ENCODE data around the gene SH3GL1.
A peak's percentile ranks its signal among the peaks of the same experiment; 100 is the strongest.

SH3GL1 gene

GRCh38 chr19:4414800-4415321, 14.5 kb upstream of the SH3GL1 start:
- Histone ChIP-seq H3K27ac (ENCODE audit: low read depth in 2 of 2, low read length in 2 of 2) (no peak overlapping the region), H3K27me3 (ENCODE audit: control insufficient read depth in 2 of 2, insufficient read depth in 2 of 2, low read length in 2 of 2) (no peaks in the 10 kb centered on the region), H3K36me3 (ENCODE audit: control insufficient read depth in 2 of 2, insufficient read depth in 2 of 2, low read length in 2 of 2) (peaks cover 0 to 9% of the 10 kb centered on the region in 2 donors), H3K4me3 (ENCODE audit: low read length in 2 of 2) (no peak overlapping the region), H3K9ac (ENCODE audit: low read depth in 1 of 2, low read length in 2 of 2) (no peak overlapping the region), H3K9me3 (ENCODE audit: control insufficient read depth in 2 of 2, low read length in 2 of 2) (no peaks in the 10 kb centered on the region), H3K4me1 (ENCODE audit: control insufficient read depth in 2 of 2, insufficient read depth in 2 of 2, low read length in 2 of 2) (no peaks in the 10 kb centered on the region)

DNA sequence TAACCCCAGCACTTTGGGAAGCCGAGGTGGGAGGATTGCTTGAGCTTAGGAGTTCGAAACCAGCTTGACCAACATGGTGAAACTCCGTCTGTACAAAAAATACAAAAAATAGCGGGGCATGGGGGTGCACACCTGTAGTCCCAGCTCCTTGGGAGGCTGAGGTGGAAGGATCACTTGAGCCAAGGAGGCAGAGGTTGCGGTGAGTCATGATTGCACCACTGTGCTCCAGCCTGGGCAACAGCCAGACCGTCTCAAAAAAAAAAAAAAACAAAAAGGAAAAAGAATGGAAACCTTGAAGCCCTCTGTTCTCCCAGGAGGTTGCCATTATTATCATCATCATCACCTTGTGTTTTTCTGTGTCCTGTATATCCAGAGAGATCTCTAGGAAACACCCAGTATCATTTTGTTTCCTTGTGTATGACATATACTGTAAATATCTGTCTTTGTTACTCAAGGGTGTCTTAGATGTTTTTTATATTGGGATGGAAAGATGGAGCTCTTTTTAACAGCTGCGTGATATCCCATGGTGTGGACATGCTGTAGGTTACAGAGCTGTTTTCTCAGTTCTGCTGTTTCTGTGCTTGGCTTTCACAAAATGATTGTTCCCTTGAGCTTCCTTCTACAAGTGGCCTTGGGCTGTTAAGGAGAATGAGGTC, 13.9 kb upstream of the SH3GL1 start:
- no peaks in the 10 kb centered on the region for H3K27me3 ChIP-seq (ENCODE audit: control insufficient read depth in 2 of 2, insufficient read depth in 2 of 2, low read length in 2 of 2)
- H3K36me3 ChIP-seq (ENCODE audit: control insufficient read depth in 2 of 2, insufficient read depth in 2 of 2, low read length in 2 of 2): peaks cover 0 to 13% of the 10 kb centered on the region in 2 donors
- H3K27ac ChIP-seq (ENCODE audit: low read depth in 2 of 2, low read length in 2 of 2): no peak overlapping the region
- H3K4me3 ChIP-seq (ENCODE audit: low read length in 2 of 2): no peak overlapping the region
- no peaks in the 10 kb centered on the region for H3K4me1 ChIP-seq (ENCODE audit: control insufficient read depth in 2 of 2, insufficient read depth in 2 of 2, low read length in 2 of 2)
- H3K9ac ChIP-seq (ENCODE audit: low read depth in 1 of 2, low read length in 2 of 2): no peak overlapping the region
- no peaks in the 10 kb centered on the region for H3K9me3 ChIP-seq (ENCODE audit: control insufficient read depth in 2 of 2, low read length in 2 of 2)

GRCh38 chr19:4413588-4413987, 13.2 kb upstream of the SH3GL1 start:
- no peak overlapping the region for H3K27ac ChIP-seq (ENCODE audit: low read depth in 2 of 2, low read length in 2 of 2)

DNA sequence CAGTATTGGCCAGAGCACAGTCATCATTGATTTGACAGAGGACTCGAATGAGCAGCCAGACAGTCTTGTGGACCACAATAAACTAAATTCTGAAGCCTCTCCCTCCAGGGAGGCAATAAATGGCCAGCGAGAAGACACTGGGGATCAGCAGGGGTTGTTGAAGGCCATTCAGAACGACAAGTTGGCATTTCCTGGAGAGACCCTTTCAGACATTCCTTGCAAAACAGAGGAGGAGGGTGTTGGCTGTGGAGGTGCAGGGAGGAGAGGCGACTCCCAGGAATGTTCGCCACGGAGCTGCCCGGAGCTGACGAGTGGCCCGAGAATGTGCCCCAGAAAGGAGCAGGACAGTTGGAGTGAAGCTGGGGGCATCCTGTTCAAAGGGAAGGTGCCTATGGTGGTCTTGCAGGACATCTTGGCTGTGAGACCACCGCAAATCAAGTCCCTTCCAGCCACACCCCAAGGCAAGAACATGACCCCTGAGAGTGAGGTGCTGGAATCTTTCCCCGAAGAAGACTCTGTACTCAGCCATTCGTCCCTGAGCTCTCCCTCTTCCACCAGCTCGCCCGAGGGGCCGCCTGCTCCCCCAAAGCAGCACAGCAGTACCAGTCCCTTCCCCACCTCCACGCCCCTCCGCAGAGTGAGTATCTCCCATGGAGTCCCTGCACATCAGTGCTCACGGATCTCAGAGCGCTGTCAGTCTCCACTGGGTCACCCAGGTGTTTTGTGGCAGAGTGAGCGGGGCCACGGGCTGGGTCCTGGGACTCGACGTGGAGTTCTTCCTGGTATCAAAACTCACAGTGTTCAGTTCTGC, 9.0 kb upstream of the SH3GL1 start:
- Histone ChIP-seq H3K9ac (ENCODE audit: low read depth in 1 of 2, low read length in 2 of 2) (no peak overlapping the region), H3K27ac (ENCODE audit: low read depth in 2 of 2, low read length in 2 of 2) (no peak overlapping the region)

More at GRCh38 chr19:4413588-4413987, 13.2 kb upstream of the SH3GL1 start:
- Histone ChIP-seq H3K36me3 (ENCODE audit: control insufficient read depth in 2 of 2, insufficient read depth in 2 of 2, low read length in 2 of 2) (peaks cover 0 to 19% of the 10 kb centered on the region in 2 donors), H3K9me3 (ENCODE audit: control insufficient read depth in 2 of 2, low read length in 2 of 2) (no peaks in the 10 kb centered on the region), H3K4me1 (ENCODE audit: control insufficient read depth in 2 of 2, insufficient read depth in 2 of 2, low read length in 2 of 2) (no peaks in the 10 kb centered on the region), H3K9ac (ENCODE audit: low read depth in 1 of 2, low read length in 2 of 2) (no peak overlapping the region), H3K4me3 (ENCODE audit: low read length in 2 of 2) (no peak overlapping the region), H3K27me3 (ENCODE audit: control insufficient read depth in 2 of 2, insufficient read depth in 2 of 2, low read length in 2 of 2) (no peaks in the 10 kb centered on the region)

DNA sequence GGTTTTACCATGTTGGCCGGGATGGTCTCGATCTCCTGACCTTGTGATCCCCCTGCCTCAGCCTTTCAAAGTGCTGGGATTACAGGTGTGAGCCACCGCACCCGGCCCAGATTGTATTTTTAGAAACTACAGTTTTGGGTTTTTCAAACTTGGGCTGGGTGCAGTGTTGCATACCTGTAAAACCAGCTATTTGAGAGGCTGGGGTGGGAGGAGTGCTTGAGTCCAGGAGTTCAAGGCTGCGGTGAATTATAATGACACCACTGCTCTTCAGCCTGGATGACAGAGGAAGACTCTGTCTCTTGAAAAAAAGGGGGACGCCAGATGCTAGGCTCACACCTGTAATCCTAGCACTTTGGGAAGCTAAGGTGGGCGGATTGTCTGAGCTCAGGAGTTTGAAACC, 6.3 kb upstream of the SH3GL1 start:
- Histone ChIP-seq H3K9me3 (ENCODE audit: control insufficient read depth in 2 of 2, low read length in 2 of 2) (no peaks in the 10 kb centered on the region), H3K36me3 (ENCODE audit: control insufficient read depth in 2 of 2, insufficient read depth in 2 of 2, low read length in 2 of 2) (peaks cover 0 to 17% of the 10 kb centered on the region in 2 donors)

More for the DNA sequence above, 9.0 kb upstream of the SH3GL1 start:
- H3K27me3 ChIP-seq (ENCODE audit: control insufficient read depth in 2 of 2, insufficient read depth in 2 of 2, low read length in 2 of 2): no peaks in the 10 kb centered on the region
- no peaks in the 10 kb centered on the region for H3K4me1 ChIP-seq (ENCODE audit: control insufficient read depth in 2 of 2, insufficient read depth in 2 of 2, low read length in 2 of 2)
- no peak overlapping the region for H3K4me3 ChIP-seq (ENCODE audit: low read length in 2 of 2)
- no peaks in the 10 kb centered on the region for H3K9me3 ChIP-seq (ENCODE audit: control insufficient read depth in 2 of 2, low read length in 2 of 2)
- H3K36me3 ChIP-seq (ENCODE audit: control insufficient read depth in 2 of 2, insufficient read depth in 2 of 2, low read length in 2 of 2): peaks cover 0 to 19% of the 10 kb centered on the region in 2 donors

GRCh38 chr19:4405977-4406376, 5.6 kb upstream of the SH3GL1 start:
- peaks cover 14 to 15% of the 10 kb centered on the region in 2 donors for H3K4me1 ChIP-seq (ENCODE audit: control insufficient read depth in 2 of 2, insufficient read depth in 2 of 2, low read length in 2 of 2)
- peaks cover 0 to 17% of the 10 kb centered on the region in 2 donors for H3K36me3 ChIP-seq (ENCODE audit: control insufficient read depth in 2 of 2, insufficient read depth in 2 of 2, low read length in 2 of 2)
- no peak overlapping the region for H3K27ac ChIP-seq (ENCODE audit: low read depth in 2 of 2, low read length in 2 of 2)
- H3K9ac ChIP-seq (ENCODE audit: low read depth in 1 of 2, low read length in 2 of 2): no peak overlapping the region
- H3K27me3 ChIP-seq (ENCODE audit: control insufficient read depth in 2 of 2, insufficient read depth in 2 of 2, low read length in 2 of 2): no peaks in the 10 kb centered on the region
- no peak overlapping the region for H3K4me3 ChIP-seq (ENCODE audit: low read length in 2 of 2)
- H3K9me3 ChIP-seq (ENCODE audit: control insufficient read depth in 2 of 2, low read length in 2 of 2): no peaks in the 10 kb centered on the region

More for the DNA sequence above, 6.3 kb upstream of the SH3GL1 start:
- Histone ChIP-seq H3K4me3 (ENCODE audit: low read length in 2 of 2) (no peak overlapping the region), H3K27me3 (ENCODE audit: control insufficient read depth in 2 of 2, insufficient read depth in 2 of 2, low read length in 2 of 2) (no peaks in the 10 kb centered on the region), H3K9ac (ENCODE audit: low read depth in 1 of 2, low read length in 2 of 2) (no peak overlapping the region), H3K27ac (ENCODE audit: low read depth in 2 of 2, low read length in 2 of 2) (no peak overlapping the region), H3K4me1 (ENCODE audit: control insufficient read depth in 2 of 2, insufficient read depth in 2 of 2, low read length in 2 of 2) (peaks cover 13% of the 10 kb centered on the region in 2 donors)

DNA sequence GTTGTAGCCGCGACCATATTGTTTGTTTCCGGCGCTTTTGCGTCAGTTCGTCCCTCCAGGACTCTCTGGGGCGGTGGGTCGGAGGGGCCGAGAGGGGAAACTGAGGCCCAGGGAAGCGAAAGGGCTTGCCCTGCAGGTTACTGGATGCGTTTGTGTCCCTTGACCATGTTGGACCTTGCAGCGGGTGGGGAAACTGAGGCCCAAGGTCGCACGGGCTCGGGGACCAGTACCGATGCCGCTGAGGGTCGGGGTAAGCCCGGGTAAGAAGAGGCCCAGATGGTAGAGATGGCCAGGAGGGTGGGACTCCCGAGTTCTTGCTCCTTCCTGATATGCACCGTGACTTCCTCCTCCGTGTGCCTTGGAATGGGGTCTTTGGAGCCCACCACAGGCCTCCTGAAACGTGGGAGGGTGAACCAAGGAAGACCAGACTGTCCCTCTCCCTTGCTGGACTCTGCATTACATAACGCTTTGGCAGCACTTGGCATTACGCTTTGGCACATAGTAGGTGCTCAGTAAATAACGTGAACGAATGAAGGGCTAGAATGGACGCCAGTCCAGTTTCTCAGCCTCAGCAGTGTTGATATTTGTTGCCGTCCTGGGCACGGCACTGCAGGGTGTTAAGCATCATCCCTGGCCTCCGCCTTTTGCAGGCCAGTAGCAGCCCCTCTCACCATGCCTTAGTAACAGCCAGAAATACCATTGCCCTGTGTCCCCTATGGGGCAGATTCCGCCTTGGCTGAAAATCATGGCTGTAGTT, 2.8 kb upstream of the SH3GL1 start:
- H3K36me3 ChIP-seq (ENCODE audit: control insufficient read depth in 2 of 2, insufficient read depth in 2 of 2, low read length in 2 of 2): no peaks in the 10 kb centered on the region
- H3K9me3 ChIP-seq (ENCODE audit: control insufficient read depth in 2 of 2, low read length in 2 of 2): no peaks in the 10 kb centered on the region
- H3K27ac ChIP-seq (ENCODE audit: low read depth in 2 of 2, low read length in 2 of 2): peak overlapping the region; percentile 48 to 54
- no peaks in the 10 kb centered on the region for H3K27me3 ChIP-seq (ENCODE audit: control insufficient read depth in 2 of 2, insufficient read depth in 2 of 2, low read length in 2 of 2)
- H3K4me3 ChIP-seq (ENCODE audit: low read length in 2 of 2): peak overlapping the region; percentile 75 to 77
- H3K4me1 ChIP-seq (ENCODE audit: control insufficient read depth in 2 of 2, insufficient read depth in 2 of 2, low read length in 2 of 2): peaks cover 15 to 20% of the 10 kb centered on the region in 2 donors
- H3K9ac ChIP-seq (ENCODE audit: low read depth in 1 of 2, low read length in 2 of 2): peak overlapping the region; percentile 60 to 75

DNA sequence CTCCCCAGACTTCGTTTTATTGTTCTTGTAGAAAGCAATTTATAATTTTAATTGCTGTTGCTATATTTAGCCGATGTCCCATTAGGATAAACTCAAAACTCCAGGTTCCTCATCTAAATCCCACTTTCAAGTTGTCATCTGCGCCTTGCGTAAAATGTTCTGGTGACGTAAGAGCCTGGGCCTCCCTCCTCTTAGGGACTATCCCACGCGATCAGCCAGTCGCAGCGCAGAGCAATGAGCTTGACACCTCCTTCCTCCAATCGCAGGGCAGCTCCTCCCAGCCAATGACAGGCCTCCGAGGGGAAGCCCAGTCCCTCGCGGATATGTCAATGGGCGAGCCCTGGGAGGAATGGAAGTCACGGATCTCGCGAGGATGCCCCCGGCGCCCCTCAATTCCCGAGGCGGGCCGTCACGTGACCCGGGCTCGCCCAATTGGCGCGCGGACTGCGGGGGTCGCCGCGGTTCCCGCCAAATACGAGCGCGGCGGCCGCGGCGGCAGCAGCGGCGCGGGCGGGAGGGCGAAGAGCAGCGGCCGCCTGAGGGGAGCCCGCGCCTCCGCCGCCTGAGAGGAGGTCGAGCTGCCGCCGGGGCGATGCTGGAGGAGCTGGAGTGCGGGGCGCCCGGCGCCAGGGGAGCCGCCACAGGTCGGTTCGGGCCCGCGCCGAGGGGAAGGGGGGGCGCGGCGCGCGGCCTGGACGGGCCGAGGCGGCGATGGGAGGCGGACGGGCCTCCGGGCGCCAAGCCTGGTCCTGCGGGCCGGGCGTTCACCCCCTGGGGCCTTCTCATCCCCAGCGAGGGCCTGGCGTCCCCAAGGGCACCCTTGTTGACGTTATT, 2.0 kb upstream of the SH3GL1 start, which contains the start of gene CHAF1A:
Gene CHAF1A, plus strand, starts transcription at position 470 of the 834 bp plus-strand sequence. Its CDS starts 123 bp downstream, at position 593.
- no peaks in the 10 kb centered on the region for H3K27me3 ChIP-seq (ENCODE audit: control insufficient read depth in 2 of 2, insufficient read depth in 2 of 2, low read length in 2 of 2)
- no peaks in the 10 kb centered on the region for H3K36me3 ChIP-seq (ENCODE audit: control insufficient read depth in 2 of 2, insufficient read depth in 2 of 2, low read length in 2 of 2)
- peaks cover 15 to 20% of the 10 kb centered on the region in 2 donors for H3K4me1 ChIP-seq (ENCODE audit: control insufficient read depth in 2 of 2, insufficient read depth in 2 of 2, low read length in 2 of 2)
- H3K4me3 ChIP-seq (ENCODE audit: low read length in 2 of 2): peak within 1 kb of the TSS; percentile 75 to 77
- H3K9ac ChIP-seq (ENCODE audit: low read depth in 1 of 2, low read length in 2 of 2): peak within 1 kb of the TSS; percentile 79 to 82
- H3K27ac ChIP-seq (ENCODE audit: low read depth in 2 of 2, low read length in 2 of 2): peak within 1 kb of the TSS; percentile 87 to 90
- no peaks in the 10 kb centered on the region for H3K9me3 ChIP-seq (ENCODE audit: control insufficient read depth in 2 of 2, low read length in 2 of 2)

DNA sequence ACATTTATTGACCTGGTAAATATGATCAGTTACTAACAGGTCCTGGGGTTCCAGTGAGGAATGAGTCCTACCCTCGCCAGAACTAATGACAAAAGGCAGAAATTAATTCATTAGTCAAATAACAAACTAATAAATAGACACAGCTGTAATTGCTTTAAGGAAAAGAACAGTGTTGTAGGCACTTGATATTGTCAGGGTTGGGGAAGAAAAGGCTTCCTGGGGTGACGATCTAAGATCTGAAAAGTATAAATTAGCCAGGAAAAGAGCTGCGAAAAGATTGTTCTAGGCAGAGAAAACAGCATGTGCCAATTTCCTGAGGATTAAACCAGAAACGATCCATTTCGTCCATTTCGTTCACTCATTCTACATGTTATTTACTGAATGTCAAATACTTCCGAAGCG, 1.4 kb upstream of the SH3GL1 start:
- H3K9me3 ChIP-seq (ENCODE audit: control insufficient read depth in 2 of 2, low read length in 2 of 2): no peaks in the 10 kb centered on the region
- H3K4me3 ChIP-seq (ENCODE audit: low read length in 2 of 2): peak overlapping the region; percentile 62 to 76
- H3K4me1 ChIP-seq (ENCODE audit: control insufficient read depth in 2 of 2, insufficient read depth in 2 of 2, low read length in 2 of 2): peaks cover 17 to 20% of the 10 kb centered on the region in 2 donors
- H3K36me3 ChIP-seq (ENCODE audit: control insufficient read depth in 2 of 2, insufficient read depth in 2 of 2, low read length in 2 of 2): peaks cover 0 to 3% of the 10 kb centered on the region in 2 donors
- peak overlapping the region; percentile 79 to 82 for H3K9ac ChIP-seq (ENCODE audit: low read depth in 1 of 2, low read length in 2 of 2)
- no peaks in the 10 kb centered on the region for H3K27me3 ChIP-seq (ENCODE audit: control insufficient read depth in 2 of 2, insufficient read depth in 2 of 2, low read length in 2 of 2)
- peak overlapping the region; percentile 87 to 90 for H3K27ac ChIP-seq (ENCODE audit: low read depth in 2 of 2, low read length in 2 of 2)

Measured in mucosa of rectum (tissue), 2 donors.